Keratinocyte (primary cell): ENCODE measurements around the gene RHOF. TPM values are rescaled to one million over a fixed set of nuclear protein-coding genes. Genes with fewer than 3 reads are reported as not detected.

Experiments used
- DNase-seq: peaks from one replicate; pipeline ENCODE4 v3.0.0-alpha.2; 2011; ENCODE audit warnings: low read depth, missing footprints, low spot score
- FAIRE-seq: peaks from 2 replicates; lab custom pipeline; 2011; peaks lifted over from hg19 to GRCh38; lab: Jason Lieb, UNC
- H2AFZ ChIP-seq: 2 replicates; pipeline ENCODE4 v1.6.0; 2012; ENCODE audit warnings: low read length, control low read depth, inconsistent platforms; ENCODE audit not compliant: control insufficient read depth
- H3K27ac ChIP-seq: 2 replicates; pipeline ENCODE4 v1.5.1; 2011; ENCODE audit warnings: low read length; ENCODE audit not compliant: control insufficient read depth, insufficient read depth
- H3K27me3 ChIP-seq: 3 replicates; pipeline ENCODE4 v1.6.0; 2011; ENCODE audit warnings: low read length; ENCODE audit not compliant: control insufficient read depth, insufficient read depth; ENCODE audit errors: extremely low read depth
- H3K36me3 ChIP-seq, 2 experiments: 2 replicates in 1 of 2; 3 replicates in 1 of 2; pipeline ENCODE4 v1.5.1; 2011; ENCODE audit warnings: low read length in 2 of 2, mild to moderate bottlenecking in 1 of 2; ENCODE audit not compliant: control insufficient read depth in 2 of 2, insufficient read depth in 2 of 2; ENCODE audit errors: extremely low read depth in 1 of 2
- H3K4me1 ChIP-seq: 3 replicates; pipeline ENCODE4 v1.5.1; 2011; ENCODE audit warnings: low read length; ENCODE audit not compliant: control insufficient read depth, insufficient read depth; ENCODE audit errors: extremely low read depth
- H3K4me2 ChIP-seq: 3 replicates; pipeline ENCODE4 v1.6.0; 2011; ENCODE audit warnings: low read depth, low read length; ENCODE audit not compliant: control insufficient read depth, insufficient read depth; ENCODE audit errors: extremely low read depth
- H3K4me3 ChIP-seq, 3 experiments: fragments of 200-600 bp in 1 of 3; sonication (generic) in 1 of 3; 2 replicates in 2 of 3; 3 replicates in 1 of 3; pipeline ENCODE4 v1.5.1; 2011 to 2016; ENCODE audit warnings: low read length in 3 of 3, mild to moderate bottlenecking in 3 of 3, control low read depth in 2 of 3, inconsistent platforms in 1 of 3, low read depth in 1 of 3, mixed read lengths in 1 of 3, mixed run types in 1 of 3, moderate library complexity in 1 of 3; ENCODE audit not compliant: control insufficient read depth in 2 of 3, insufficient read depth in 2 of 3; ENCODE audit errors: extremely low read depth in 1 of 3
- H3K79me2 ChIP-seq: 2 replicates; pipeline ENCODE4 v1.6.0; 2012; ENCODE audit warnings: low read length; ENCODE audit not compliant: control insufficient read depth, insufficient read depth
- H3K9ac ChIP-seq: 3 replicates; pipeline ENCODE4 v1.6.0; 2011; ENCODE audit warnings: low read length; ENCODE audit not compliant: control insufficient read depth, insufficient read depth; ENCODE audit errors: extremely low read depth
- H3K9me1 ChIP-seq: 3 replicates; pipeline ENCODE4 v1.6.0; 2011; ENCODE audit warnings: low read length; ENCODE audit not compliant: control insufficient read depth, insufficient read depth; ENCODE audit errors: extremely low read depth
- H3K9me3 ChIP-seq: 2 replicates; pipeline ENCODE4 v1.5.1; 2012; ENCODE audit warnings: low read depth, low read length; ENCODE audit not compliant: control insufficient read depth
- H4K20me1 ChIP-seq: 3 replicates; pipeline ENCODE4 v1.6.0; 2011; ENCODE audit warnings: low read length; ENCODE audit not compliant: control insufficient read depth, insufficient read depth; ENCODE audit errors: extremely low read depth
- EZH2 ChIP-seq: IDR thresholded peaks from one replicate; pipeline ENCODE4 v1.6.1; 2012; ENCODE audit warnings: inconsistent platforms, mild to moderate bottlenecking, low read length, moderate library complexity
- dilution Hi-C: fragments of 300-500 bp; cut with MboI; formaldehyde crosslinking; loops from one replicate; pipeline ENCODE4 v1.7.0; 2020; ENCODE audit warnings: low sequenced_read_pairs; ENCODE audit not compliant: extremely low pct_ligation_motif_present
- polyA plus RNA-seq, 5 experiments: library from polyadenylated mRNA; depleted of rRNA in 3 of 5; stranded (reverse) in 3 of 5; stranded (forward) in 1 of 5; unstranded in 1 of 5; fragments of >200 nt; gene quantifications; 1 replicate in 1 of 5; 2 replicates in 3 of 5; 3 replicates in 1 of 5; pipeline versions ENCODE4 v1.2.1 to v1.2.3, GENCODE V29; 2011 to 2012; ENCODE audit warnings: missing spikeins in 2 of 5, low read depth in 1 of 5, low replicate concordance in 1 of 5
- TF ChIP-seq, protein P1 (sequence below), 3 experiments: IDR thresholded peaks in 1 of 3; conservative IDR thresholded peaks in 1 of 3; optimal IDR thresholded peaks in 1 of 3; 2 replicates in 2 of 3; 3 replicates in 1 of 3; pipeline versions ENCODE3 to v1.5.1; 2011; ENCODE audit warnings: low read length in 3 of 3, mild to moderate bottlenecking in 3 of 3, moderate library complexity in 2 of 3, control low read depth in 1 of 3, inconsistent platforms in 1 of 3; ENCODE audit not compliant: insufficient read depth in 2 of 3; ENCODE audit errors: extremely low read depth in 1 of 3

The RHOF gene
- polyA plus RNA-seq, 1 donor (not counting 4 experiments of a cell fraction or from before 2014, with no cell fraction given): 2.8 TPM

DNA sequence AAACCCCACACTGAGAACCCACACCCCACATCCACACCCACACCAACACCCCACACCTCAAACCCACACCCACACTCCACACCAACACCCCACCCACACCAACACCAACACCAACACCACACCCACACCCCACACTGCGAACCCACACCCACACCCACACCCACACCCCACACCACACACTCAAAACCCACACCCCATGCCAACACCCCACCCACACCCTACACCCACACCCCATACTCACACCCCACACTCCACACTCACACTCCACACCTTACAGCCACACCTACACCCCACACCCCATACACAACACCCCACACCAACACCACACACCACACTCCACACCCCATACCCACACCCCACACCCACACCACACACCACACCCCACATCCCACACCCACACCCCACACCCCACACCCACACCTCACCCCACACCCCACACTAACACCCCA is 43.0 kb downstream of the RHOF start:
- Histone ChIP-seq H3K27me3 (no peaks in the 10 kb centered on the region), H3K36me3 (peaks cover 12 to 18% of the 10 kb centered on the region in 2 experiments), H3K79me2 (no peaks in the 10 kb centered on the region), H3K4me1 (no peaks in the 10 kb centered on the region), H3K9me1 (no peaks in the 10 kb centered on the region), H3K4me3 (no peak overlapping the region), H2AFZ (no peak overlapping the region), H3K4me2 (no peak overlapping the region), H3K9me3 (no peaks in the 10 kb centered on the region), H3K9ac (no peak overlapping the region), H4K20me1 (no peaks in the 10 kb centered on the region), H3K27ac (no peak overlapping the region)
- dilution Hi-C loops: no loop called here
- TF ChIP-seq, protein P1, sequence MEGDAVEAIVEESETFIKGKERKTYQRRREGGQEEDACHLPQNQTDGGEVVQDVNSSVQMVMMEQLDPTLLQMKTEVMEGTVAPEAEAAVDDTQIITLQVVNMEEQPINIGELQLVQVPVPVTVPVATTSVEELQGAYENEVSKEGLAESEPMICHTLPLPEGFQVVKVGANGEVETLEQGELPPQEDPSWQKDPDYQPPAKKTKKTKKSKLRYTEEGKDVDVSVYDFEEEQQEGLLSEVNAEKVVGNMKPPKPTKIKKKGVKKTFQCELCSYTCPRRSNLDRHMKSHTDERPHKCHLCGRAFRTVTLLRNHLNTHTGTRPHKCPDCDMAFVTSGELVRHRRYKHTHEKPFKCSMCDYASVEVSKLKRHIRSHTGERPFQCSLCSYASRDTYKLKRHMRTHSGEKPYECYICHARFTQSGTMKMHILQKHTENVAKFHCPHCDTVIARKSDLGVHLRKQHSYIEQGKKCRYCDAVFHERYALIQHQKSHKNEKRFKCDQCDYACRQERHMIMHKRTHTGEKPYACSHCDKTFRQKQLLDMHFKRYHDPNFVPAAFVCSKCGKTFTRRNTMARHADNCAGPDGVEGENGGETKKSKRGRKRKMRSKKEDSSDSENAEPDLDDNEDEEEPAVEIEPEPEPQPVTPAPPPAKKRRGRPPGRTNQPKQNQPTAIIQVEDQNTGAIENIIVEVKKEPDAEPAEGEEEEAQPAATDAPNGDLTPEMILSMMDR (optimal IDR thresholded peaks at IDR 0.05 in 1 of 3, IDR thresholded peaks at IDR 0.05 in 1 of 3, conservative IDR thresholded peaks at IDR 0.05 in 1 of 3; ENCODE audit: extremely low read depth in 1 of 3, insufficient read depth in 2 of 3, low read length in 3 of 3): no peak
- no peak for TF ChIP-seq EZH2
- DNase-seq (no peak), FAIRE-seq (no peak)

GRCh38 chr12:121749267-121749666 is 44.2 kb downstream of the RHOF start:
- Histone ChIP-seq H2AFZ (no peak overlapping the region), H3K36me3 (peaks cover 12 to 19% of the 10 kb centered on the region in 2 experiments), H3K4me2 (no peak overlapping the region)

More at GRCh38 chr12:121749267-121749666, 44.2 kb downstream of the RHOF start:
- Histone ChIP-seq H3K9ac (no peak overlapping the region), H3K79me2 (no peaks in the 10 kb centered on the region), H3K27ac (no peak overlapping the region), H3K4me1 (no peaks in the 10 kb centered on the region), H3K9me1 (no peaks in the 10 kb centered on the region), H4K20me1 (no peaks in the 10 kb centered on the region), H3K9me3 (no peaks in the 10 kb centered on the region), H3K4me3 (no peak overlapping the region), H3K27me3 (no peaks in the 10 kb centered on the region)
- dilution Hi-C loops: no loop called here
- TF ChIP-seq, protein P1 (optimal IDR thresholded peaks at IDR 0.05 in 1 of 3, IDR thresholded peaks at IDR 0.05 in 1 of 3, conservative IDR thresholded peaks at IDR 0.05 in 1 of 3; ENCODE audit: extremely low read depth in 1 of 3, insufficient read depth in 2 of 3, low read length in 3 of 3): no peak
- no peak for TF ChIP-seq EZH2
- DNase-seq: no peak
- no peak for FAIRE-seq
